Measurements from ENCODE around the gene CACNA1A.

DNA sequence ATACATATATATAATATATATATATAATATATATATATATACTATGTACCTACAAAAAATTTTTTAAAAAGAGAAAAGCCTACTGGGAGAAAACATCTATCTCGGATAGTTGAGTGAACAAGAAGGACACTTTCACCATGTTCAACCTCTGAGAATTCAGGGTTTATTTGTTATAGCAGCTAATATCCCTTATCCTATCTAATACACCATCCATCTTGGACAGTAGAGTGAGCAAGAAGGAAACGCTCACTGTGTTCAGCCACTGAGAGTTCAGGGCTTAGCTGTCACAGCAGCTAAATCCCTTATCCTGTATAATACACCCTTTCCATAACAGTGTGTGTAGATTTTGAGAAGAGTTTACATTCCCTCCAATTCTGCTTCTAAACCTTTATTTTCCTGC is 38.1 kb upstream of the CACNA1A start:
- TF ChIP-seq POLR2A (IDR thresholded peaks at IDR 0.05; ENCODE audit: low read depth, low read length) (no peak), POLR2AphosphoS5 (IDR thresholded peaks at IDR 0.05; ENCODE audit: low read depth, low read length) (no peak)
